HepG2 (cell line): ENCODE measurements around the gene TCP11L1. TPM values are rescaled to one million over a fixed set of nuclear protein-coding genes. Genes with fewer than 3 reads are reported as not detected.

Experiments used
- CBX1 ChIP-seq: IDR thresholded peaks from one replicate; pipeline ENCODE4 v1.6.1; 2016; ENCODE audit warnings: antibody characterized with exemption, low read depth
- CBX5 ChIP-seq: sonication (generic); formaldehyde crosslinking; IDR thresholded peaks from 2 replicates; pipeline ENCODE4 v1.4.0; 2020; ENCODE audit warnings: missing genetic modification reagents, borderline replicate concordance
- CTCF ChIP-seq: sonication (generic); formaldehyde crosslinking; IDR thresholded peaks from 2 replicates; pipeline ENCODE4 v1.5.0; 2020; ENCODE audit warnings: mild to moderate bottlenecking, missing genetic modification reagents, moderate library complexity
- GFI1 ChIP-seq: sonication (generic); formaldehyde crosslinking; IDR thresholded peaks from 2 replicates; pipeline ENCODE4 v1.5.0; 2020; ENCODE audit warnings: missing genetic modification reagents, mild to moderate bottlenecking, borderline replicate concordance
- HMGXB4 ChIP-seq, 2 experiments: sonication (generic) in 1 of 2; formaldehyde crosslinking in 1 of 2; IDR thresholded peaks; 2 replicates each; pipeline versions ENCODE4 v1.4.0 to v1.6.1; 2018 to 2020; ENCODE audit warnings: missing genetic modification reagents in 2 of 2, borderline replicate concordance in 1 of 2, low read depth in 1 of 2, mild to moderate bottlenecking in 1 of 2, missing biosample characterization in 1 of 2
- KDM5B ChIP-seq: sonication (generic); formaldehyde crosslinking; IDR thresholded peaks from 2 replicates; pipeline ENCODE4 v1.4.0; 2020; ENCODE audit warnings: missing genetic modification reagents, mild to moderate bottlenecking, borderline replicate concordance
- MAZ ChIP-seq, 2 experiments: sonication (generic) in 1 of 2; formaldehyde crosslinking in 1 of 2; IDR thresholded peaks; 2 replicates each; pipeline versions ENCODE4 v1.5.0 to v1.6.1; 2012 to 2020; ENCODE audit warnings: low read depth in 2 of 2, mild to moderate bottlenecking in 2 of 2, borderline replicate concordance in 1 of 2, improper control_type of control experiment in 1 of 2, low read length in 1 of 2, missing genetic modification reagents in 1 of 2, moderate library complexity in 1 of 2
- MED1 ChIP-seq: sonication (generic); formaldehyde crosslinking; IDR thresholded peaks from 2 replicates; pipeline ENCODE4 v1.4.0; 2020; ENCODE audit warnings: missing genetic modification reagents
- NFKB2 ChIP-seq: sonication (generic); formaldehyde crosslinking; IDR thresholded peaks from 2 replicates; pipeline ENCODE4 v1.4.0; 2020; ENCODE audit warnings: missing genetic modification reagents, borderline replicate concordance
- PATZ1 ChIP-seq: sonication (generic); formaldehyde crosslinking; IDR thresholded peaks from 2 replicates; pipeline ENCODE4 v1.4.0; 2020; ENCODE audit warnings: missing genetic modification reagents
- RAD21 ChIP-seq: fragments of 450-650 bp; formaldehyde crosslinking; IDR thresholded peaks from 2 replicates; pipeline ENCODE4 v1.5.0; 2020; ENCODE audit warnings: mild to moderate bottlenecking
- RFX3 ChIP-seq: IDR thresholded peaks from 2 replicates; pipeline ENCODE4 v1.6.1; 2016; ENCODE audit warnings: missing biosample characterization, missing genetic modification reagents
- SMC3 ChIP-seq: IDR thresholded peaks from 2 replicates; pipeline ENCODE4 v1.6.1; 2011; ENCODE audit warnings: low read length, improper control_type of control experiment
- SRF ChIP-seq: IDR thresholded peaks from 2 replicates; pipeline ENCODE4 v1.6.1; 2011; ENCODE audit warnings: mild to moderate bottlenecking, low read depth, low read length, moderate library complexity
- TCF7L2 ChIP-seq: IDR thresholded peaks from 2 replicates; pipeline ENCODE4 v1.6.1; 2011; ENCODE audit warnings: mild to moderate bottlenecking, low read depth, low read length, moderate library complexity
- ZBTB20 ChIP-seq: sonication (generic); formaldehyde crosslinking; IDR thresholded peaks from 2 replicates; pipeline ENCODE4 v1.8.1; 2023; ENCODE audit warnings: missing genetic modification reagents, low read depth, mild to moderate bottlenecking, borderline replicate concordance
- ZFY ChIP-seq: sonication (generic); formaldehyde crosslinking; IDR thresholded peaks from 2 replicates; pipeline ENCODE4 v1.4.0; 2020; ENCODE audit warnings: missing genetic modification reagents
- ZNF574 ChIP-seq: sonication (generic); formaldehyde crosslinking; IDR thresholded peaks from 2 replicates; pipeline ENCODE4 v1.4.0; 2020; ENCODE audit warnings: missing genetic modification reagents
- polyA plus RNA-seq, 8 experiments: library from polyadenylated mRNA; depleted of rRNA in 3 of 8; stranded (reverse) in 7 of 8; unstranded in 1 of 8; fragments of >200 nt; fragmentation: Illumina TruSeq in 4 of 8; extraction: Trizol in 4 of 8; gene quantifications; 2 replicates each; pipeline versions ENCODE4 v1.2.1 to v1.2.3, GENCODE V29; 2011 to 2016; ENCODE audit warnings: low read depth in 4 of 8, missing spikeins in 1 of 8, mixed read lengths in 1 of 8; ENCODE audit not compliant: insufficient read depth in 1 of 8
- total RNA-seq, 5 experiments: library from RNA; depleted of rRNA; stranded (reverse); fragments of >200 nt; fragmentation: Illumina TruSeq; extraction: Trizol; gene quantifications; 2 replicates each; pipeline ENCODE4 v1.2.3, GENCODE V29; 2016; ENCODE audit warnings: low read depth in 1 of 5

TCP11L1 gene
- total and polyA plus RNA-seq, 2 of the 13 experiments (the other 11 are each of a cell fraction or from before 2014, with no cell fraction given): 7.9 to 10.1 TPM

- TF ChIP-seq ZNF574 (CRISPR knock-in tag): peak; percentile 61
- peak; percentile 33; the same call in 1 of the 2 replicates for TF ChIP-seq ZFY
- TF ChIP-seq RFX3: no peak
- peak; percentile 55 for TF ChIP-seq SMC3
- 0 out of 2 replicates have a peak, but pooled peaks have one; percentile 21 for TF ChIP-seq MED1 (CRISPR knock-in tag)
- TF ChIP-seq MAZ (IDR thresholded peaks at IDR 0.05; ENCODE audit: borderline replicate concordance, low read depth, low read length): no peak
- TF ChIP-seq MAZ (CRISPR knock-in tag; IDR thresholded peaks at IDR 0.05; ENCODE audit: low read depth): 0 out of 2 replicates have a peak, but pooled peaks have one; percentile 18
- peak; percentile 96 for TF ChIP-seq CTCF (CRISPR knock-in tag)
- peak; percentile 41; the same call in 1 of the 2 replicates for TF ChIP-seq KDM5B (CRISPR knock-in tag)
- TF ChIP-seq CBX5 (CRISPR knock-in tag): peak; percentile 24; the same call in 1 of the 2 replicates
- peak; percentile 60; the same call in 1 of the 2 replicates for TF ChIP-seq NFKB2 (CRISPR knock-in tag)
- no peak for TF ChIP-seq SRF
- TF ChIP-seq HMGXB4 (CRISPR knock-in tag; IDR thresholded peaks at IDR 0.05; ENCODE audit: borderline replicate concordance in 1 of 2, low read depth in 1 of 2): peak in 1 of 2 experiments; percentile 28; a peak in 1 of 4 replicates
- TF ChIP-seq ZBTB20: 0 out of 2 replicates have a peak, but pooled peaks have one; percentile 54
- 0 out of 2 replicates have a peak, but pooled peaks have one; percentile 26 for TF ChIP-seq GFI1 (CRISPR knock-in tag)
- no peak for TF ChIP-seq CBX1
- peak; percentile 49; the same call in 1 of the 2 replicates for TF ChIP-seq PATZ1 (CRISPR knock-in tag)
- peak; percentile 93 for TF ChIP-seq RAD21
- no peak for TF ChIP-seq TCF7L2
Observed at GRCh38 chr11:33065445-33066178, 26.2 kb downstream of the TCP11L1 start (continued).
